Type B pancreatic cell (in vitro differentiated cells): ENCODE results near the gene WFIKKN2. TPM values are rescaled to one million over a fixed set of nuclear protein-coding genes. Genes with fewer than 3 reads are reported as not detected.

Experiments
- DNase-seq: peaks from one replicate; pipeline ENCODE4 v3.0.0; 2021; ENCODE audit warnings: mixed read lengths; ENCODE audit not compliant: unreplicated experiment; ENCODE audit errors: extremely low spot score
- H3K27ac Mint-ChIP-seq: 2 replicates; pipeline ENCODE4 v1.8.0; 2021; ENCODE audit warnings: mild to moderate bottlenecking, mixed read lengths
- H3K27me3 Mint-ChIP-seq: 2 replicates; pipeline ENCODE4 v1.8.0; 2021; ENCODE audit warnings: mixed read lengths
- H3K36me3 Mint-ChIP-seq: 2 replicates; pipeline ENCODE4 v1.8.0; 2021; ENCODE audit warnings: mixed read lengths
- H3K4me1 Mint-ChIP-seq: one replicate; pipeline ENCODE4 v1.8.0; 2021; ENCODE audit warnings: mixed read lengths; ENCODE audit not compliant: unreplicated experiment
- H3K4me3 Mint-ChIP-seq: 2 replicates; pipeline ENCODE4 v1.8.0; 2021; ENCODE audit warnings: mild to moderate bottlenecking, mixed read lengths
- H3K9me3 Mint-ChIP-seq: 2 replicates; pipeline ENCODE4 v1.8.0; 2021; ENCODE audit warnings: mixed read lengths
- CTCF ChIP-seq: fragments of 200-600 bp; sonication (generic); conservative IDR thresholded peaks from 2 replicates; pipeline ENCODE4 v1.5.0; 2021; ENCODE audit warnings: antibody characterized with exemption, mild to moderate bottlenecking
- total RNA-seq: library from RNA; stranded (reverse); gene quantifications from 2 replicates; pipeline ENCODE4 v1.2.1, GENCODE V29; 2021; ENCODE audit warnings: low replicate concordance

Gene WFIKKN2
- total RNA-seq, 1 donor from 2014 or later, result 1.7 TPM

GRCh38 chr17:50847566-50847965 lies 12.2 kb downstream of the WFIKKN2 start:
- no peak overlapping the region for H3K27ac Mint-ChIP-seq
- H3K4me1 Mint-ChIP-seq, result peaks cover 31% of the 10 kb centered on the region
- H3K36me3 Mint-ChIP-seq, result no peaks in the 10 kb centered on the region
- TF ChIP-seq CTCF, result no peak
- peak; percentile 24 for DNase-seq
- no peaks in the 10 kb centered on the region for H3K27me3 Mint-ChIP-seq
- H3K4me3 Mint-ChIP-seq, result no peak overlapping the region
- no peaks in the 10 kb centered on the region for H3K9me3 Mint-ChIP-seq

GRCh38 chr17:50848039-50848438 lies 12.7 kb downstream of the WFIKKN2 start:
- H3K4me1 Mint-ChIP-seq, result peaks cover 35% of the 10 kb centered on the region
- no peak for TF ChIP-seq CTCF
- peak; percentile 24 for DNase-seq
- H3K4me3 Mint-ChIP-seq, result no peak overlapping the region
- H3K9me3 Mint-ChIP-seq, result no peaks in the 10 kb centered on the region
- H3K36me3 Mint-ChIP-seq, result no peaks in the 10 kb centered on the region
- H3K27me3 Mint-ChIP-seq, result no peaks in the 10 kb centered on the region
- no peak overlapping the region for H3K27ac Mint-ChIP-seq

GRCh38 chr17:50848711-50849110 lies 13.3 kb downstream of the WFIKKN2 start:
- H3K27me3 Mint-ChIP-seq, result peaks cover under 1% of the 10 kb centered on the region
- DNase-seq, result peak; percentile 18
- TF ChIP-seq CTCF, result no peak
- no peaks in the 10 kb centered on the region for H3K36me3 Mint-ChIP-seq
- no peak overlapping the region for H3K27ac Mint-ChIP-seq
- peaks cover 35% of the 10 kb centered on the region for H3K4me1 Mint-ChIP-seq
- no peaks in the 10 kb centered on the region for H3K9me3 Mint-ChIP-seq
- no peak overlapping the region for H3K4me3 Mint-ChIP-seq

- H3K9me3 Mint-ChIP-seq, result no peaks in the 10 kb centered on the region
- H3K4me1 Mint-ChIP-seq, result peaks cover 30% of the 10 kb centered on the region
- H3K27me3 Mint-ChIP-seq, result peaks cover 8% of the 10 kb centered on the region
- DNase-seq, result no peak
- H3K36me3 Mint-ChIP-seq, result no peaks in the 10 kb centered on the region
- no peak for TF ChIP-seq CTCF
- H3K4me3 Mint-ChIP-seq, result no peak overlapping the region
- peak overlapping the region; percentile 57 for H3K27ac Mint-ChIP-seq
These were observed 15.3 kb downstream of the WFIKKN2 start for GRCh38 chr17:50850640-50851039.

- Mint-ChIP-seq H3K36me3 (no peaks in the 10 kb centered on the region), H3K4me3 (no peak overlapping the region), H3K27ac (peak overlapping the region; percentile 27), H3K9me3 (no peaks in the 10 kb centered on the region), H3K27me3 (peaks cover 8% of the 10 kb centered on the region), H3K4me1 (peaks cover 30% of the 10 kb centered on the region)
- no peak for DNase-seq
- no peak for TF ChIP-seq CTCF
These were observed 17.7 kb downstream of the WFIKKN2 start for GRCh38 chr17:50853015-50853615.
